HG03139 (cell line): Measurements from ENCODE around the gene GLOD4.
"Not testable (repeated sequence)": the region's sequence is repeated elsewhere in the genome, so short reads cannot be mapped to it uniquely, and the experiment has no call there.

ENCODE experiments used
- ATAC-seq: cut with Tn5 transposase; IDR thresholded peaks from one replicate; pipeline ENCODE4 v1.9.1; 2021; ENCODE audit not compliant: unreplicated experiment

Gene GLOD4

DNA sequence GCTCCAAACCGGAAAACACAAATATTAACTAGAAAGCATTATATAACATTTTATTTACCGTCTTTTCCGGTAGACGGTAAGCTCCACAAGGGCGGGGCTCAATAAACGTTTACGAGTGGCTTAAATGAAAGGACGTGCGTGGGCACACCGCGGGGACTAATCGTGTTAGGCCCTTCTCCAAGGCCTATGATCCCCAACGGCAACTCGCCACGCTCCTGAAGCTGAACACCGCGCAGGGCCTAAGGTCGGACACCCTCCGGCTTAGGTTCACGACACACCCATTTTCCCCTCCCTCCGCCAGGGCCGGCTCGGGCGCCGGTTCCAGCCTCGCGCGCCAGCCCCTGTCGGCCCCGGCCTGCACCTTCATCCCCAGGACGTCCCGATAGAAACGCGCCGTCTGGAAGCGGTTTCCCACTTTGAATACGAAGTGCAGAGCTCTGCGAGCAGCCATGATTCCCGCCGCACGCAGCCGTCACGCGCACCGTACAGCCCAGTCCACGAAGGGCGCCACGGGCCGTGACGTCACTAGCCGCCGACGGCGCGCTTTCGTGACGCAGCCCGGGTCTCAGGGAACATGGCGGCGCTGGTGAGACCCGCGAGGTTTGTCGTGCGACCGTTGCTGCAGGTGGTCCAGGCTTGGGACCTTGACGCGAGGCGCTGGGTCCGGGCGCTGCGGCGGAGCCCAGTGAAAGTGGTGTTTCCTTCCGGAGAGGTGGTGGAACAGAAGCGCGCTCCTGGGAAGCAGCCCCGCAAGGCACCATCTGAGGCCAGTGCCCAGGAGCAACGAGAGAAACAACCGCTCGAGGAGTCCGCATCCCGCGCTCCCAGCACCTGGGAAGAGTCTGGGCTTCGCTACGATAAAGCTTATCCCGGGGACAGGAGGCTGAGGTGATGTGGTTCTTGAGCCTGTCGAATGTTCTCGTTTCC, at the start of gene GLOD4, which contains the start of gene MRM3:
Gene GLOD4 (minus strand): TSS at position 476 of the 927 bp plus-strand sequence. CDS start 25 bp downstream, at position 451.
Gene MRM3 (plus strand): TSS at position 549 of the 927 bp plus-strand sequence. CDS start 26 bp downstream, at position 575.
- ATAC-seq: peak; percentile 79

GRCh38 chr17:830950-831349, 48.9 kb upstream of the GLOD4 start:
- ATAC-seq: no peak

DNA sequence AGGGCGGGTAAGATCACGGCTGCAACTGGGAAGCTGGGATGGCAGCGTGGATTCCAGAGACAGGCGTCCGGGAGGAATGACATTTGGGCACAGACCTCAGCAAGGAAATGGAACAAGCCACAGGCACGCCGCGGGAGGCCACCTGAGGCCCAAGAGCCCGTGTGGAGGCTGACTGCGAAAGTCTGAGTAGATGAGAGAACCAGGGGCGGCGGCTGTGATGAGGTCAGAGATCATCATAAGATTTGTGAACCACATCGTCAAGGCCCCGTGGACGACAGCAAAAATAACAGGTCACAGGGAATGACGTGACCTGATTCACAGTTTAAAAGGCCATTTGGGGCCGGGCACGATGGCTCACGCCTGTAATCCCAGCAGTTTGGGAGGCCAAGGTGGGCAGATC, 48.3 kb upstream of the GLOD4 start:
- ATAC-seq: no peak

DNA sequence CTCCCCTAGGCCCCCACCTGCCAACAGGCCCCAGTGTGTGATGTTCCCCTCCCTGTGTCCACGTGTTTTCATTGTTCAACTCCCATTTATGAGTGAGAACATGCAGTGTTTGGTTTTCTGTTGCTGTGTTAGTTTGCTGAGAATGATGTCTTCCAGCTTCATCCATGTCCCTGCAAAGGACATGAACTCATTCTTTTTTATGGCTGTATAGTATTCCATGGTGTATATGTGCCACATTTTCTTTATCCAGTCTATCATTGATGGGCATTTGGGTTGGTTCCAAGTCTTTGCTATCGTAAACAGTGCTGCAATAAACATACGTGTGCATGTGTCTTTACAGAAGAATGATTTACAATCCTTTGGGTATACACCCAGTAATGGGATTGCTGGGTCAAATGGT, 47.5 kb upstream of the GLOD4 start:
- ATAC-seq: not testable (repeated sequence)

GRCh38 chr17:828761-829160, 46.7 kb upstream of the GLOD4 start:
- ATAC-seq: no peak

- ATAC-seq: no peak
Measured at GRCh38 chr17:826778-827177, 44.7 kb upstream of the GLOD4 start.

- no peak for ATAC-seq
Measured at GRCh38 chr17:825216-825615, 43.1 kb upstream of the GLOD4 start.

DNA sequence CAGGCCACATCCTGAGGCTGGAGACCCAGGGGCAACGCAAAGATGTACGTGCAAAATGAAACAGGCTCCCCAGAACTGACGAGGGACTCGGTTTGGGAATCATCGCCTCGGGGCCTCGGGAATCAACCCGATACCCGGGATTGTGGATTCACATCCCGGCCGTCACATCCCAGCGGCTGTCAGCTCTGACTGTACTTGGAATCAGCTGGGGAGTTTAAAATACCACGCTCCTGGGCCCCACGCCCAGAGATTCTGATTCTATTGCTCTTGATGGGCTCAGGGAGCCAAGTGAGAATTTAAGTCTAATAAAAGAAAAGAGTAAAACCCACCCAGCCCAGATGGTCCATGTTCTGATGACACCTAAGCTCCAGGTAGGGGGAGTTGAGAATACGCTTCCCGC, 42.3 kb upstream of the GLOD4 start:
- ATAC-seq: no peak

- no peak for ATAC-seq
Measured at GRCh38 chr17:823501-823902, 41.4 kb upstream of the GLOD4 start.

- no peak for ATAC-seq
Measured at GRCh38 chr17:819251-819650, 37.2 kb upstream of the GLOD4 start.

- no peak for ATAC-seq
Measured at GRCh38 chr17:814371-814770, 32.3 kb upstream of the GLOD4 start.

- no peak for ATAC-seq
Measured at GRCh38 chr17:812638-813204, 30.6 kb upstream of the GLOD4 start.

DNA sequence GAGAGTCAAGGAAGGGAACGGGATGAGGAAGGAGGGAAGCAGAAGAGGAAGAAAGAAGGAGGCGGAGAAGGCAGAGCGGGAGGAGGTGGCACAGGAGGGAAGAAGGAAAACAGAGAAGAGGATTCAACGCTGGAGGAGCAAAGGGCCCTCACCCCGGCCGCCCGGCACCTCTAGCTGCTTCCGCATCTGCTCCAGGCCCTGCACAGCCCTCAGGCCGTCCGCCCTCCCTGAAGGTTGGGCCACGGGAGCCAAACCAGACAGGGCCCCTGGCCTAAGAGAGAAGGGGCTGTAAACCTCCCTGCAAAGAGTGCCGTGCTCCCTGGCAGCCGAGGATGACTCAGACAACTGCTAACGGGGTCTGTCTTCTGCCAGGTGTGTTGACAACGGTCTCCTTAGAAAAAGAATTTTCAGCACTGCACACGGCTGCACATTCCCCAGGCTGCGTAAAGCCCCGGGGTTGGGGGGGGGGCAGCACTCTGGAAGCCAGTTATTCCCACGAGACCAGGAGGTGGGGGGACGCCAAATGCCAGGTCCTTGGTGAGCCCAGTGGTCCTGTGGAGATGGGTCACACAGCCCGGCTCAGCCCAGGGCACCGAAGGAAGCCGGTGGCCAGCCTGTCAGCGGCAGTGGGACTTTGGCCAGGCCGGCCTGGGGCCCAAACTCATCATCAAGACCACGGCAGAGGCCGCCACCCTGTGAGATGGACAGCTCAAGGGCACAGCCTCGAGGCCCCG, 29.1 kb upstream of the GLOD4 start:
- no peak for ATAC-seq

- ATAC-seq: no peak
Measured at GRCh38 chr17:807523-808294, 25.6 kb upstream of the GLOD4 start.

DNA sequence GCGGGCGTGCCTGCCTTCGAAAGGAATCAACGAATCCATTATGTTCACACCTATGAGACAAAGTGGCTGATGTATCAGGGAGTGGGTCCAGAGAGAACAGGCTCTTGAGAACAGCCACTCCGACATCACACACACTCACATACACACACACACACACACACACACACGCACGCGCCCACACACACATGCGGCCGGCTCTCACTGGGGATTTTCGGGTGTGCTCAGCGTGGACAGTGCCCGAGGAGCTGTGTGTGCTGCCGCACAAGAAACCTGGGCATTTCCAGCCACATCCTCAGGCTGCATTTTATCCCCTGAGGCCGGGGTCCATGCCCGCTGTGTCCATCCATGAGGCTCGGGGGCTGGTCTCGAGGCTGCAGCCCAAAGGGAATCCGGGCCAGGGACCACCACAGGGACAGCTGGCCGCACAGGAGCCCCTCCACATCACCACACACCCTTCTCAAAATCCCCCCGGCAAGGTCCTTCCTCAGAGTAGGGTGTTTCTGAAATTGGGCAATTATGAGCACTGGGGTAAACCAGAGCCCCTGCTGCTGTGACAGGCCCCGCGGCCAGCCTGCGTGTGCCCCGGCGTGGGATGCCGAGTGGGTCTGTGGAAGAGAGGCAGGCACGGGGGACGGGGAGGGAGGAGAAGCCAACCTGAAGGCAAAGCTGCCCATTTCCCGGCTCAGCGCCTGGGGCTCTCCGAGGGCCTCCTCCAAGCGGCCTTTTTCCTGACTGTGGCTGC, 24.9 kb upstream of the GLOD4 start:
- no peak for ATAC-seq

- ATAC-seq: no peak
Measured at GRCh38 chr17:806346-806745, 24.3 kb upstream of the GLOD4 start.

DNA sequence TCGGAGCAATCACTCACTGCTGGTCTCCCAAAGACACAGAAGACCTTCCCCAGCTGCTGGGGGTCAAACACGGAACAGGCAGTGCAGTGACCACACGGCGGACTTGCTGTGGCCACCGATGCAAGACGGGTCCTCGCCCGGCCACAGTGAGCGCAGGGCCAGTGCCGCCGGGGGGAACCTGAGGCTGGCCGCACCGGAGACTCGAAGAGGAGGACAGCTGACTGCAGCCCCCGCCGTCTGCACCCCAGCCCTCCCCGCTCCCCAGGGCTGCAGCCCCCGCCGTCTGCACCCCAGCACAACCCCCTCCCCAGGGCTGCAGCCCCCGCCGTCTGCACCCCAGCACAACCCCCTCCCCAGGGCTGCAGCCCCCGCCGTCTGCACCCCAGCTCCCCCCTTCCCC, 23.8 kb upstream of the GLOD4 start:
- ATAC-seq: not testable (repeated sequence)

- no peak for ATAC-seq
Measured at GRCh38 chr17:804541-805435, 22.7 kb upstream of the GLOD4 start.
